ENCODE data around the gene LNX2.

The LNX2 gene

DNA sequence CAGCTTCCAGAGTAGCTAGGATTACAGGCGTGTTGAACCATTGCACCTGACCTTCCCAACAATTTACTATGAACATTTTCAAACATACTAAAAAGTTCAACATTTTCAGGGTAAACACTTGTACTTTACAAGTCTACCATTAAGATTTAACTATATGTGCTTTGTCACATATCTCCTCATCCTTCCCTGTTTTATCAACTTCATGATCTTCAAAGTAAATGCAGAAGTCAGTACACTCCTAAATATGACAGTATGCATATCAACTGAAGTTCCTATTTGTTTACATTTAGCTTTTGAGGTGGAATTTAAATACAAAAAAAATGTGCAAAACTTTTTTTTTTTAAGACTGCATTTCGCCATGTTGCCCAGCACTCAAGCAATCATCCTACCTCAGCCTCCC, 18.5 kb downstream of the LNX2 start:
- Histone ChIP-seq H3K4me3 (ENCODE audit: low read length, poor library complexity, severe bottlenecking) (no peak overlapping the region), H3K27me3 (ENCODE audit: insufficient read depth, low read length, poor library complexity, severe bottlenecking) (no peaks in the 10 kb centered on the region), H4K20me1 (ENCODE audit: insufficient read depth, low read length, poor library complexity, severe bottlenecking) (peaks cover 6% of the 10 kb centered on the region), H3K9me2 (replicated peaks; ENCODE audit: low read depth, low read length) (no peaks in the 10 kb centered on the region), H3F3A (ENCODE audit: low read depth) (no peaks in the 10 kb centered on the region), H2AFZ (ENCODE audit: low read length) (no peak overlapping the region), H3K4me2 (ENCODE audit: low read depth, low read length, poor library complexity, severe bottlenecking) (no peak overlapping the region), H3K79me2 (ENCODE audit: insufficient read depth, low read length) (peaks cover 93% of the 10 kb centered on the region), H3K4me1 (ENCODE audit: insufficient read depth, low read length, poor library complexity, severe bottlenecking) (peaks cover 34% of the 10 kb centered on the region), H3K9ac (ENCODE audit: low read depth, low read length, poor library complexity, severe bottlenecking) (no peak overlapping the region), H3K36me3 (ENCODE audit: insufficient read depth, low read length) (no peaks in the 10 kb centered on the region), H3K9me3 (ENCODE audit: insufficient read depth, low read depth, low read length) (no peaks in the 10 kb centered on the region)
- TF ChIP-seq, protein P1, sequence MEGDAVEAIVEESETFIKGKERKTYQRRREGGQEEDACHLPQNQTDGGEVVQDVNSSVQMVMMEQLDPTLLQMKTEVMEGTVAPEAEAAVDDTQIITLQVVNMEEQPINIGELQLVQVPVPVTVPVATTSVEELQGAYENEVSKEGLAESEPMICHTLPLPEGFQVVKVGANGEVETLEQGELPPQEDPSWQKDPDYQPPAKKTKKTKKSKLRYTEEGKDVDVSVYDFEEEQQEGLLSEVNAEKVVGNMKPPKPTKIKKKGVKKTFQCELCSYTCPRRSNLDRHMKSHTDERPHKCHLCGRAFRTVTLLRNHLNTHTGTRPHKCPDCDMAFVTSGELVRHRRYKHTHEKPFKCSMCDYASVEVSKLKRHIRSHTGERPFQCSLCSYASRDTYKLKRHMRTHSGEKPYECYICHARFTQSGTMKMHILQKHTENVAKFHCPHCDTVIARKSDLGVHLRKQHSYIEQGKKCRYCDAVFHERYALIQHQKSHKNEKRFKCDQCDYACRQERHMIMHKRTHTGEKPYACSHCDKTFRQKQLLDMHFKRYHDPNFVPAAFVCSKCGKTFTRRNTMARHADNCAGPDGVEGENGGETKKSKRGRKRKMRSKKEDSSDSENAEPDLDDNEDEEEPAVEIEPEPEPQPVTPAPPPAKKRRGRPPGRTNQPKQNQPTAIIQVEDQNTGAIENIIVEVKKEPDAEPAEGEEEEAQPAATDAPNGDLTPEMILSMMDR (conservative IDR thresholded peaks at IDR 0.05; ENCODE audit: low read length) = no peak
- no peak for TF ChIP-seq EZH2phosphoT487 (IDR thresholded peaks at IDR 0.05; ENCODE audit: borderline replicate concordance)

DNA sequence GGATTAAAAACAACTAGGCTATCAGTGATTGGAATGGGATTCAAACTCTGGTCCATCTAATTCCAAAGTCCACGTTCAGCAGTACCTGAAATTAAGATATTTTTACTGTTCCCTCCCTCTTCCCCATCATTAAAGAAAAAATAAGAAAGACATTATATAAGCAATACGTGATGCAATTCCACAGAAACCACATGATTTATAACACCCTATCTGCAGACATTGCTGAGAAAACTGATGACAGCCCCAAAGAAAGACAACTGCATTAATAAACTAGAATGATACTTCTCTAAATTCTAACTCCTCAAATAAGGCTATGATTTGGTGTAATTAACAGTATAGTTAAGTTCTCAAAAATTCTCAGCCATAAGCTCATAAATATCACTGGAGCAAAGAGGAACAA, 19.1 kb downstream of the LNX2 start:
- no peak overlapping the region for H2AFZ ChIP-seq (ENCODE audit: low read length)
- H3K9ac ChIP-seq (ENCODE audit: low read depth, low read length, poor library complexity, severe bottlenecking) = no peak overlapping the region
- no peaks in the 10 kb centered on the region for H3K9me2 ChIP-seq (replicated peaks; ENCODE audit: low read depth, low read length)
- H3F3A ChIP-seq (ENCODE audit: low read depth) = no peaks in the 10 kb centered on the region
- H3K4me1 ChIP-seq (ENCODE audit: insufficient read depth, low read length, poor library complexity, severe bottlenecking) = peaks cover 32% of the 10 kb centered on the region
- H3K36me3 ChIP-seq (ENCODE audit: insufficient read depth, low read length) = no peaks in the 10 kb centered on the region
- no peaks in the 10 kb centered on the region for H3K9me3 ChIP-seq (ENCODE audit: insufficient read depth, low read depth, low read length)
- H3K4me3 ChIP-seq (ENCODE audit: low read length, poor library complexity, severe bottlenecking) = no peak overlapping the region
- no peak overlapping the region for H3K4me2 ChIP-seq (ENCODE audit: low read depth, low read length, poor library complexity, severe bottlenecking)
- no peaks in the 10 kb centered on the region for H3K27me3 ChIP-seq (ENCODE audit: insufficient read depth, low read length, poor library complexity, severe bottlenecking)
- TF ChIP-seq, protein P1 (conservative IDR thresholded peaks at IDR 0.05; ENCODE audit: low read length) = no peak
- TF ChIP-seq EZH2phosphoT487 (IDR thresholded peaks at IDR 0.05; ENCODE audit: borderline replicate concordance) = no peak
- H3K79me2 ChIP-seq (ENCODE audit: insufficient read depth, low read length) = peaks cover 93% of the 10 kb centered on the region
- peaks cover 6% of the 10 kb centered on the region for H4K20me1 ChIP-seq (ENCODE audit: insufficient read depth, low read length, poor library complexity, severe bottlenecking)

GRCh38 chr13:27600711-27601110, 19.6 kb downstream of the LNX2 start:
- Histone ChIP-seq H3K9ac (ENCODE audit: low read depth, low read length, poor library complexity, severe bottlenecking) (no peak overlapping the region), H2AFZ (ENCODE audit: low read length) (no peak overlapping the region), H3K4me3 (ENCODE audit: low read length, poor library complexity, severe bottlenecking) (no peak overlapping the region), H3K4me2 (ENCODE audit: low read depth, low read length, poor library complexity, severe bottlenecking) (no peak overlapping the region), H3K9me2 (replicated peaks; ENCODE audit: low read depth, low read length) (no peaks in the 10 kb centered on the region), H3K4me1 (ENCODE audit: insufficient read depth, low read length, poor library complexity, severe bottlenecking) (peaks cover 29% of the 10 kb centered on the region), H3K79me2 (ENCODE audit: insufficient read depth, low read length) (peaks cover 93% of the 10 kb centered on the region), H3F3A (ENCODE audit: low read depth) (no peaks in the 10 kb centered on the region), H3K27me3 (ENCODE audit: insufficient read depth, low read length, poor library complexity, severe bottlenecking) (no peaks in the 10 kb centered on the region), H3K36me3 (ENCODE audit: insufficient read depth, low read length) (no peaks in the 10 kb centered on the region), H3K9me3 (ENCODE audit: insufficient read depth, low read depth, low read length) (no peaks in the 10 kb centered on the region), H4K20me1 (ENCODE audit: insufficient read depth, low read length, poor library complexity, severe bottlenecking) (peaks cover 6% of the 10 kb centered on the region)
- TF ChIP-seq EZH2phosphoT487 (IDR thresholded peaks at IDR 0.05; ENCODE audit: borderline replicate concordance) = no peak
- TF ChIP-seq, protein P1 (conservative IDR thresholded peaks at IDR 0.05; ENCODE audit: low read length) = no peak

Data from Loucy (cell line).